Subcutaneous preadipocyte (primary cell): ENCODE data around the gene CDH9. TPM values are rescaled to one million over a fixed set of nuclear protein-coding genes. Genes with fewer than 3 reads are reported as not detected.

Experiments used
- total RNA-seq: library from RNA; depleted of rRNA; stranded (reverse); fragments of >200 nt; gene quantifications from 2 replicates; pipeline ENCODE4 v1.2.3, GENCODE V29; 2012

The CDH9 gene, protein sequence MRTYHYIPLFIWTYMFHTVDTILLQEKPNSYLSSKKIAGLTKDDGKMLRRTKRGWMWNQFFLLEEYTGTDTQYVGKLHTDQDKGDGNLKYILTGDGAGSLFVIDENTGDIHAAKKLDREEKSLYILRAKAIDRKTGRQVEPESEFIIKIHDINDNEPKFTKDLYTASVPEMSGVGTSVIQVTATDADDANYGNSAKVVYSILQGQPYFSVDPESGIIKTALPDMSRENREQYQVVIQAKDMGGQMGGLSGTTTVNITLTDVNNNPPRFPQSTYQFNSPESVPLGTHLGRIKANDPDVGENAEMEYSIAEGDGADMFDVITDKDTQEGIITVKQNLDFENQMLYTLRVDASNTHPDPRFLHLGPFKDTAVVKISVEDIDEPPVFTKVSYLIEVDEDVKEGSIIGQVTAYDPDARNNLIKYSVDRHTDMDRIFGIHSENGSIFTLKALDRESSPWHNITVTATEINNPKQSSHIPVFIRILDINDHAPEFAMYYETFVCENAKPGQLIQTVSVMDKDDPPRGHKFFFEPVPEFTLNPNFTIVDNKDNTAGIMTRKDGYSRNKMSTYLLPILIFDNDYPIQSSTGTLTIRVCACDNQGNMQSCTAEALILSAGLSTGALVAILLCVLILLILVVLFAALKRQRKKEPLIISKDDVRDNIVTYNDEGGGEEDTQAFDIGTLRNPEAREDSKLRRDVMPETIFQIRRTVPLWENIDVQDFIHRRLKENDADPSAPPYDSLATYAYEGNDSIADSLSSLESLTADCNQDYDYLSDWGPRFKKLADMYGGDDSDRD
- total RNA-seq, result not detected in 2 replicates

DNA sequence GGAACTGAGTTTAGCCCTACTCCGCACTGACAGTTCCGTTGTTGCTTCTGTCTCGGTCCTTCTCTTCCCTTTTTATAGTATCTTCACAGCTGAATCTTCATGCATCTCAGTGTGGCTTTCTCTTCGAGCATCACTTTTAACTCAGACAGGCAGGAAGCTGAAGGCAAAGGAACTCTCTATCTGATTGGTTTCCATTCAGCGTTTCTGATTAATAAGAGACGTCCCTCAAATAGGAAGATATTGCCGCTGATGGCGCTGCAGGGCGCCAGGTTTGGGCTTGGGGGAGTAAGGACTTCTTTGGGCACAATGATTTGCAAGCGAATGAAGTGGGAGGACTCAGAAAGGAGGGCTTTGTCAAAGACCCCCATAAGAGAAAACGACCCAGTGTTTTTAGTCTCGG is at the start of gene CDH9:
TSS of gene CDH9 (minus strand) at position 111 of the 400 bp plus-strand sequence. CDS start 50,253 bp downstream, outside the sequence.

